IMR-90 (cell line): ENCODE results near the gene CAMK2B.

Experiments used
- CEBPB ChIP-seq: IDR thresholded peaks from 2 replicates; pipeline ENCODE4 v1.6.1; 2012; ENCODE audit warnings: low read depth, low read length, improper control_type of control experiment
- CTCF ChIP-seq: conservative IDR thresholded peaks from 2 replicates; pipeline ENCODE4 v1.5.1; 2012; ENCODE audit warnings: mild to moderate bottlenecking, low read depth, low read length, improper control_type of control experiment
- RCOR1 ChIP-seq: IDR thresholded peaks from 2 replicates; pipeline ENCODE4 v1.6.1; 2012; ENCODE audit warnings: mild to moderate bottlenecking, low read length, improper control_type of control experiment; ENCODE audit not compliant: insufficient replicate concordance

GRCh38 chr7:44274623-44274975 lies 50.8 kb downstream of the CAMK2B start:
- TF ChIP-seq CTCF (no peak), CEBPB (no peak), RCOR1 (no peak)
